Renal cortical epithelial cell (primary cell): Measurements from ENCODE around the gene TSNAX. TPM values are rescaled to one million over a fixed set of nuclear protein-coding genes. Genes with fewer than 3 reads are reported as not detected.
A peak's percentile ranks its signal among the peaks of the same experiment; 100 is the strongest.

Source experiments
- DNase-seq: peaks from one replicate; pipeline ENCODE4 v3.0.0-alpha.2; 2011; ENCODE audit warnings: low read depth
- total RNA-seq: library from RNA; depleted of rRNA; stranded (reverse); fragments of >200 nt; gene quantifications from 2 replicates; pipeline ENCODE4 v1.2.3, GENCODE V29; 2014

Gene TSNAX
- total RNA-seq, 1 donor from 2014 or later, result 47.7 TPM

- no peak for DNase-seq
These were observed 9.9 kb upstream of the TSNAX start for GRCh38 chr1:231518485-231519034.

- DNase-seq, result no peak
These were observed 9.3 kb upstream of the TSNAX start for GRCh38 chr1:231519166-231519565.

GRCh38 chr1:231522038-231522437 lies 6.4 kb upstream of the TSNAX start:
- DNase-seq, result no peak

DNA sequence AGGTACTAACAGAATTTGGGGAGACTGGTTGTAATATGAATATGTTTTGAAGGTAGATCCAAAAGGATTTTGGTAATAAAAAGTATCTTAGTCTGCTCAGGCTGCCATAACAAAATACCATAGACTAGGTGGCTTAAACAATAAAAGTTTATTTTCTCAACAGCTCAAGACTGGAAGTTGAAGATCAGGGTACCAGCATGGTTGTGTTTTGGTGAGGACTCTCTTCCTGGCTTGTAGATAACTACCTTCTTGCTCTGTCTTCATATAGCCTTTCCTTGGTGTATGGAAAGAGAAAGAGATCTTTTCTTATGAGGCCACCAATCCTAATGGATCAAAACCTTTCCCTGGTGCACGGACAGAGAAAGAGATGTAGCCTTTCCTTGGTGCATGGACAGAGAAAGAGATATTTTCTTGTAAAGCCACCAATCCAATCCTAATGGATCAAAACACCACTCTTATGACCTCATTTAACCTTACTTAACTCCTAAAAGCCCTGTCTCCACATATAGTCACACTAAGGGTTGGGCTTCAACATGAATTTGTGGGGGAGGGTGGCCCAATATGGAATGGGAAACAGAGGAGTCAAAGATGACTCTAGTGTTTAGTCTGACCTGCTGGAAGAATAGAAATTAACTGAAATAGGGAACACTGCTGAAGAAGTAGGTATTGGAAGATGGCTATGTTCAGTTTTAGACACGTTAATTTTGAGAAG lies 5.4 kb upstream of the TSNAX start:
- DNase-seq, result no peak

DNA sequence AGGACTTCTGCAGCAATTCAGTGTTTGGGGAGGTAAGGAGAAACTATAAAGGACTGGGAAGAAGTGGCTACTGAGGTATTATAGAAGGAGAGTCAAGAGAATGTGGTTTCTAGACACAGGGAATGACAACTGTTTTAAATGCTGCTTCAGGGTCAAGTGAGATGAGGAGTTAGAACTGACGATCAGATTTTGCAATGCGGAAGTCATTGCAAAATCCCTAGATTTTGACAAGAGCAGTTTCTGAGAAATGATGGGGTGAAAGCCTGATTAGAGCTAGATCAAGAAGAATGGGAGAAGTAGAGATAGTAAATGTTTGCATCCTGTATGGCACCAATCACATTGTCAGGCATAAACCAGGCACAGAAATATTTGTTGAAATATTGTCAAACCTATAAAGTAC lies 4.7 kb upstream of the TSNAX start:
- DNase-seq, result no peak

GRCh38 chr1:231526536-231526935 lies 1.9 kb upstream of the TSNAX start:
- no peak for DNase-seq

- DNase-seq, result no peak
These were observed 790 bp upstream of the TSNAX start for GRCh38 chr1:231527586-231528171.

DNA sequence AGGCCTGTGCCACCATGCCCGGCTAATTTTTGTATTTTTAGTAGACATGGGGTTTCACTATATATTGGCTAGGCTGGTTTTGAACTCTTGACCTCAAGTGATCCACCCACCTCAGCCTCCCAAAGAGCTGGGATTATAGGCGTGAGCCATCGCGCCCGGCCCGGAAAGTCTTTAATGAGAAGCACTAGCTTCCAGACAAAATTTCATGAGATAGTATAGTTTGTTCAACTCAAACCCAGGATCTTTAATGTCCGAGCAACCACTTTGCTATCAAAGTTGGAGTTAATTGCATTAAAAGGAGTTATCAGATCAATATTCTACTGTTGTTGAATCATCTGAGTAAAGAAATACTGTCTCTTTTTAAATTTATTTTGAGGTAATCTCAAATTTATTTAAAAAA lies 4.8 kb downstream of the TSNAX start:
- no peak for DNase-seq

DNA sequence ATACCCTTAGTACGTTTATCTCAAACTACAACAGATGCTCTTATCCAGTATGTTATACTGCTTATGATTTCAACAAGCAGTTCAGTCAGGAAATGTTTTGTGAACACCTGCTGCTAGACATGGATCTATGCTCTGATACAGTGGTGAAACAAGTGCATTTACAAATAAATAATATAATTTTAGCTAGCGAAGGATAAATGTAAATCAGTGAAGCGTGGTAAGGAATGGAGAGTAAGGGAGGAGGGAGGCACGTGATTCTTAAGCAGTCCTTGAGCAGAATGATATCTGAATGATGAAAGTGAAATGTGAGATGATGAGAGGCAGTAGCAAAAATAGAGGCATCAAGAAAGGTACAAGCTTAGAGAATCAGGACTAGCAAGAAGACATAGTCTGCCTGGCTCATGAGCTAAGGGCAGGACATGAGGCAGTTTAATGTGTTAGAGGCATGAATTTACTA lies 6.3 kb downstream of the TSNAX start:
- DNase-seq, result no peak

DNA sequence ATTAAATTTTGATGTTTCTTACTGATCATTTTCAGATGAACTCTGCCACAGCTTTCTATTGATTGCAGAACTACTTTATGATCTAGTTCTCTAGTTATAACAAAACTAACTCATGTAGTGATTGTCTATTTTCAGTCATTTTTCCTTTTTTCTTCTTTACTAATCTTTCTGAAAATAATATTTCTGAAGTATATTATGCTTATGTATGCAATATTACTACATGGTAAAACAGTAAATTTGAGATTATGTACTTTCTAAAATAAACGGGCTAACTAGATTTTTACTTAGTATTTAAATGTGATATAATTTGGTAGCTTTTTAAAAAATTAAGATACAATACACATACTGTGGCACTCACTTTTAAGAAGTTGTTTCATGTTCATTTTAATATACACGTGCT lies 7.6 kb downstream of the TSNAX start:
- no peak for DNase-seq

GRCh38 chr1:231540847-231541246 lies 12.4 kb downstream of the TSNAX start:
- DNase-seq, result no peak

GRCh38 chr1:231541842-231542241 lies 13.4 kb downstream of the TSNAX start:
- DNase-seq, result no peak

DNA sequence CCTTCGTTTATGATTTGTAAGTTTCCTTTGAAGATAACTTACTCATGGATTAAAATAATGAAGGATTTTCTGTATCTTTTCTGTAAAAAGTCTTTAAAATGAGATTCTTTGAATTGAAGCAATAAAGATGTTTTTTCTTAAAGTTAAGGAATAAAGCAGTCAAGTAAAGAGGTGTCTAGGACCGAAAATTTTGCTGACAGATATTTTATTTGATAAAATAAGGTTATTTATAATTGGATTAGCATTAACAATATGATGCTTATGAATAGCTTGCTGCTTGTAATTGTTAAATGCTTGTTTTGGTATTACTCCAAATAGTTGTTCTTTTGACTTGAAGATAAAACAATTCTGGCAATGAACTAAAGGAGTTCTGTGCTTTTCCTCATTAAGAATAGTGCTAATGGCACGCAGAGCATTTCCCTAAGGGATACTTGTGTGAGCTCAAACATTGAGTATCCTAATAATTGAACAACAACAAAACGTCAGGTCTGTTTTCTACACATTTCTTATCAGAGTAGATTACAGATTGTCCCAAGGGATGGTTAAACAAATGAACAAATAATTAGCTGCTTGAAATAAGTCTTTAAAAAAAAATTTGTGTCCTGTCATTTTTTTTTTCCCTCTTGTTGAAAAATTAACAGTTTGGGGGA lies 16.6 kb downstream of the TSNAX start:
- no peak for DNase-seq

DNA sequence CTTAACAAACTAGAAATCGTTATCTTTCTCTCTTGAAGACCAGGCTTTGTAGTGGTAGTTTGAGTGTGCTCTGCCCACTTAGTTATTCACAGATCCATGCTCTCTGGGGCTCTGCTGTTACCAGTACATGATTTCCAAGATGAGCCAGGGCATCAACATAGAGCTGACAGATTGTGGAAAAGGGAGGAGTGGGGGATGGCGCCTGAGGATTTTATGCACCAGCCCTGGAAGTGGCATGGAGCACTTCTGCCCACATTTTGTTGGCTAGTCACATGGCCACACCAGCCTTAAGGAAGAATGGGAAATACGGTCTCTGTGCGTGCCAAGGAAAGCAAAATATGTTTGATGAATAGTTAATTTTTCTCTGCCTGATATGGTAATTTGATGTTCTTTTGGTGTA lies 18.2 kb downstream of the TSNAX start:
- DNase-seq, result no peak

DNA sequence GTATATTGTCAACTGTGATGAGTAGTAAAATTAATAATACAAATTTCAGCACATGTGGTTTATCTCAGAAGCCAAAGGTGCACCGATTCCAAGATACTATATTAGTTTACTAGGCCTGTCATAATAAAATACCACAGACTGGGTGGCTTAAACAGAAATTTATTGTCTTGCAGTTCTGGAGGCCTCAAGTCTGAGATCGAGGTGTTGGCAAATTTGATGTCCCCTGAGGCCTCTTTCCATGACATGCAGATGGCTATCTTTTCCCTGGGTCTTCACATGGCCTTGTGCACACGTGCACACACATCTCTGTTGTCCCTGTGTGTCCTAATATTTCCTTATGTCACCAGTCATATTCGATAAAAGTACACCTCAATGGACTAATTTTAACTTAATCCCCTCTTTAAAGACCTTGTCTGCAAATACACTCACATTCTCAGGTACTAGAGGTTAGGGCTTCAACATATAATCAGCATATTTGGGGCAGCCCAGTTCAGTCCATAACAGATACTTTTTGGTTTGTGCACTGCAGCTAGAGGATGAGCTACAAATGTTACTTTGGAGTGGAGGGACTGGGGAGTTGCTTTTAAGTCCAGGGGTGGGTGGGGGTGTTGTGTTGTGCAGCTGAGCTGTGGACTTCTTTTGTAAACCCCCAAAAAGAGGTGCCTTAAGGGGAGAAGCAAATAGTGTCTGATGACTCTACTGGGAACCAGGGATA lies 21.4 kb downstream of the TSNAX start:
- DNase-seq, result no peak

DNA sequence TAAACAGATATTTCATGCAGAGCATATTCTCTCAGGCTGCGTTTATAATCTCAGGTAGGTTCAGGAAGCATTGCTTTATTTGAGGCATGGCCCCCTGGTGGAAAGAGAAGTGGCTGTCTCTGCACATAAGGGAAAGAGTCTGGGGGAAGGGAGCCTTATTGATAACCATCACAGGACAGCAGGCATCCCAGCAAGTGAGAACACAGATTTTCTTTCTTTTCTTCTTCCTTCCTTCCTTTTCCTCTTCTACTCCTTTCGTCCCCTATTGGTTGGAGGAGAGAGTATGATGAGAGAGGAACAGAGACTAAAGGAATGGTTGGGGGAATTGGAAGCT lies 21.9 kb downstream of the TSNAX start:
- peak; percentile 32 for DNase-seq

DNA sequence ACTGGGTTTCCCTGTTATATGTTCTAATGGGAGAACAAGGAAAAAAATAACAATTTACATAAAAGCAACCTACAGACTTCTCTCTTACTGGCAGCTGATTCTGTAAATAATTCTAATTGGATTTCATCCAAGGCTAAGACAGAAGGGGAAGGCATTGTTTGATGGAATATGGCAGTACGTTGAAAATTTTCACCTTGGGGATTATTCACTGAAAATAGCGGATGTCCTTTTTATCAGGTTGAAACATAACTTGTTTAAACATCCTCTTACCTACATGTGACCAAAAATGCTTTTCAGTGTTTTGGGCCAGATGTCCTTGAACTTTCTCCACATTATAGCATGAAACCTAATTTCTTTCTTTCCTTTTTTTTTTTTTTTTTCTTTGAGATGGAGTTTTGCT lies 24.9 kb downstream of the TSNAX start:
- no peak for DNase-seq

GRCh38 chr1:231554969-231555368 lies 26.5 kb downstream of the TSNAX start:
- no peak for DNase-seq

- DNase-seq, result no peak
These were observed 28.9 kb downstream of the TSNAX start for GRCh38 chr1:231557411-231557810.

- peak; percentile 24 for DNase-seq
These were observed 29.6 kb downstream of the TSNAX start for GRCh38 chr1:231557898-231558707.

DNA sequence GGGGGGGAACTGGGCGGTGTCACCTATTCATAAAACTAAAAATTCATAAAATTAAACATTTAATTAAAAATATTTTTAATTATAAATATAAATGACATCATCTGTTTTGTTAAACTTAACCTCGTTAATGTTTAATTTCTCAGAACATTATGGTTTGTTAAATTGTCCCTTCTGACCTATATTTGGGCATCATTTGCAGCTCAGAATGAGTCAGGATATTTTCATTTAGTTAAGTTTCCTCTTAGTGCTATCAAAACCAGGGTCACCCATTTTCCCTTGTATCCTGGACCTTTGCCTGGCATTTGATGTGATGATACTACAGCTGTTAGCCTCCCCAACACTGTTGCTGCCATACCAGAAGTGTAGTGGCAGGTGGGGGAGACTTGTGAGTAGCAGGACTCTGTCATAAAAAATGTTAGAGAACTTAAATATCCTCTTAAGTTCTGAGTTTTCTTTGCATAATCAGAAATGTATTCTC lies 30.3 kb downstream of the TSNAX start:
- peak; percentile 48 for DNase-seq
